ENCODE results near the gene SLC25A34.

The SLC25A34 gene

DNA sequence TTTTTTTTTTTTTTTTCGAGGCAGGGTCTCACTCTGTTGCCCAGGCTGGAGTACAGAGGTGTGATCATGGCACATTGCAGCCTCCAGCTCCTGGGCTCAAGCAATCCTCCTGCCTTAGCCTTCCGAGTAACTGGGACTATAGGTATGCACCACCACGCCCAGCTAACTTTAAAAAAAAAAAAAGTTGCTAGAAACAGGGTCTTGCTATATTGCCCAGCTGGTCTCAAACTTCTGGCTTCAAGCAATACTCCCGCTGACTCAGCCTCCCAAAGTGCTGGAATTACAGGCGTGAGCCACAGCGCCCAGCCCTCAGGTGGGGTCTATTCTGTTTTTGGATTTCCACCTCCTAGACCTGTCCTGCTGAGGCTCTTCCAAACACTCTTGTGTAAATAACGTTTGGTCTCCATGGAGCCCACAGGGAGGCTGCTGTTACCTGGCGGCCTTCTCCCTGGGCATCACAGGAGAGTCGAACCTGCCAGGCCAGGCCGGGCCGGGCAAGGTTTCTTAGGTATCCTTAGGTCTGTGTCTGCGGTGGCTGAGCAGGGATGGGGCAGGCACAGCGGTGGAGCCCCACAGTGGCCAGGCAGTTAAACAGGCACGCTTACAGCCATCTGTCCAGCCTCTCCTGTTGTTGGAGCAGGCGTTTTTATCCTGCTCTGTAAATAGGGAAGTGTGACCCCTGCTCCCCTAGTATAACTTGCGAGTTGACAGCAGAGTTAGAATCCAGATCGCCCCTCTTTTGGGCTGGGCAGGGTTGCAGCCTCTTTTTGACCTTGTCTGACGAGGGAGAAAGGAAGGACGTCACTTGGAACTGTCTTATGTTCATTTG is 33.1 kb upstream of the SLC25A34 start:
- Histone ChIP-seq H3K4me1 (ENCODE audit: control insufficient read depth, insufficient read depth, low read length) (peaks cover 59% of the 10 kb centered on the region), H3K36me3 (ENCODE audit: control insufficient read depth, insufficient read depth, low read length, severe bottlenecking) (peaks cover 9% of the 10 kb centered on the region), H3K4me3 (ENCODE audit: low read length) (peak overlapping the region; percentile 44), H3K27me3 (replicated peaks; ENCODE audit: control insufficient read depth, insufficient read depth, low read length) (no peaks in the 10 kb centered on the region), H3K9ac (ENCODE audit: low read length) (peak overlapping the region; percentile 91), H3K9me3 (ENCODE audit: control insufficient read depth, low read length) (no peaks in the 10 kb centered on the region)
- DNase-seq (ENCODE audit: low read depth), result no peak

DNA sequence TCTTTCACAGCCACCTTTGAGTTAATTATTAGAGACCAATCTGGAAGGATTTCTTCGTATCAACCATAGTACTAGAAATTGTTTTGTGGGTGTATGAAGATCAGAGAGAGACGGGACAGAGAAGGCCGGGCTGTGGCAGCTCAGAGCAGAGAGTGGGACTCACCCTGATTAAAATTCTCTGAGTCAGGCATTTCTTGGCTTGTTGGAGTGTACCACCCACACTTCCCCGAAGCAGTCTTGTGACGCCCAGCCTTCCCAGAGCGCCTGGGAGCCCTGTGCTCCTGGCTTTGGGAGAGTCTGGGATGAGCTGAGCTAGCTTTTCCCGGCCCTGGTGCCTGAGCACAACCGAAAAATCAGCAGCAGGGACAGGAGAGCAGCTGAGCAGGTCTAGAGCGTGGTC is 32.5 kb upstream of the SLC25A34 start:
- H3K4me1 ChIP-seq (ENCODE audit: control insufficient read depth, insufficient read depth, low read length), result peaks cover 59% of the 10 kb centered on the region
- DNase-seq (ENCODE audit: low read depth), result peak; percentile 94
- H3K4me3 ChIP-seq (ENCODE audit: low read length), result peak overlapping the region; percentile 53
- peaks cover 9% of the 10 kb centered on the region for H3K36me3 ChIP-seq (ENCODE audit: control insufficient read depth, insufficient read depth, low read length, severe bottlenecking)
- no peaks in the 10 kb centered on the region for H3K9me3 ChIP-seq (ENCODE audit: control insufficient read depth, low read length)
- H3K9ac ChIP-seq (ENCODE audit: low read length), result peak overlapping the region; percentile 91
- H3K27me3 ChIP-seq (replicated peaks; ENCODE audit: control insufficient read depth, insufficient read depth, low read length), result no peaks in the 10 kb centered on the region

- H3K9ac ChIP-seq (ENCODE audit: low read length), result peak overlapping the region; percentile 91
- peaks cover 9% of the 10 kb centered on the region for H3K36me3 ChIP-seq (ENCODE audit: control insufficient read depth, insufficient read depth, low read length, severe bottlenecking)
- DNase-seq (ENCODE audit: low read depth), result peak; percentile 12
- H3K27me3 ChIP-seq (replicated peaks; ENCODE audit: control insufficient read depth, insufficient read depth, low read length), result no peaks in the 10 kb centered on the region
- H3K4me3 ChIP-seq (ENCODE audit: low read length), result peak overlapping the region; percentile 53
- H3K9me3 ChIP-seq (ENCODE audit: control insufficient read depth, low read length), result no peaks in the 10 kb centered on the region
- H3K4me1 ChIP-seq (ENCODE audit: control insufficient read depth, insufficient read depth, low read length), result peaks cover 59% of the 10 kb centered on the region
Measured at GRCh38 chr1:15704526-15705183, 31.4 kb upstream of the SLC25A34 start.

GRCh38 chr1:15705184-15705566 is 30.9 kb upstream of the SLC25A34 start:
- no peaks in the 10 kb centered on the region for H3K9me3 ChIP-seq (ENCODE audit: control insufficient read depth, low read length)
- no peak overlapping the region for H3K4me3 ChIP-seq (ENCODE audit: low read length)
- H3K4me1 ChIP-seq (ENCODE audit: control insufficient read depth, insufficient read depth, low read length), result peaks cover 57% of the 10 kb centered on the region
- no peaks in the 10 kb centered on the region for H3K27me3 ChIP-seq (replicated peaks; ENCODE audit: control insufficient read depth, insufficient read depth, low read length)
- peaks cover 9% of the 10 kb centered on the region for H3K36me3 ChIP-seq (ENCODE audit: control insufficient read depth, insufficient read depth, low read length, severe bottlenecking)
- no peak for DNase-seq (ENCODE audit: low read depth)
- no peak overlapping the region for H3K9ac ChIP-seq (ENCODE audit: low read length)

DNA sequence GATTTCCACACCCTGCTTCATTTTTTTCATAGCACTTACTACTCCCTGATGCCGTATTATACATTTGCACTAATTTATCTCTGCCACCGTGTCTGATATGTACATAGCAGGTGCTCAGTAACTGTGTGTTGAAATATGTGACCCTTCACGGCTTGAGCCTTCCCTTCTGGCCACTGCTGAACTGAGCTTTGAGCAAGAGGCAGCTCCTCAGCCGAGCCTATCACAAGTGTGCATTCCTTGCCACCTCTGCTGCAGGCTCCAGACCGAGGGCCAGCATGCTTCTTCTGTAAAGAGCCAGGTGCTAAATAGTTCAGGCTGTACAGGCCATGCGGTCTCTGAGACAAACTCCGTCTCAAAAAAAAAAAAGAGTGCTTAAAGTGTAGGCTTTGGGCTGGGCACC is 29.3 kb upstream of the SLC25A34 start:
- Histone ChIP-seq H3K36me3 (ENCODE audit: control insufficient read depth, insufficient read depth, low read length, severe bottlenecking) (peaks cover 9% of the 10 kb centered on the region), H3K4me3 (ENCODE audit: low read length) (no peak overlapping the region), H3K4me1 (ENCODE audit: control insufficient read depth, insufficient read depth, low read length) (peaks cover 51% of the 10 kb centered on the region), H3K9me3 (ENCODE audit: control insufficient read depth, low read length) (no peaks in the 10 kb centered on the region), H3K9ac (ENCODE audit: low read length) (no peak overlapping the region), H3K27me3 (replicated peaks; ENCODE audit: control insufficient read depth, insufficient read depth, low read length) (no peaks in the 10 kb centered on the region)
- no peak for DNase-seq (ENCODE audit: low read depth)

DNA sequence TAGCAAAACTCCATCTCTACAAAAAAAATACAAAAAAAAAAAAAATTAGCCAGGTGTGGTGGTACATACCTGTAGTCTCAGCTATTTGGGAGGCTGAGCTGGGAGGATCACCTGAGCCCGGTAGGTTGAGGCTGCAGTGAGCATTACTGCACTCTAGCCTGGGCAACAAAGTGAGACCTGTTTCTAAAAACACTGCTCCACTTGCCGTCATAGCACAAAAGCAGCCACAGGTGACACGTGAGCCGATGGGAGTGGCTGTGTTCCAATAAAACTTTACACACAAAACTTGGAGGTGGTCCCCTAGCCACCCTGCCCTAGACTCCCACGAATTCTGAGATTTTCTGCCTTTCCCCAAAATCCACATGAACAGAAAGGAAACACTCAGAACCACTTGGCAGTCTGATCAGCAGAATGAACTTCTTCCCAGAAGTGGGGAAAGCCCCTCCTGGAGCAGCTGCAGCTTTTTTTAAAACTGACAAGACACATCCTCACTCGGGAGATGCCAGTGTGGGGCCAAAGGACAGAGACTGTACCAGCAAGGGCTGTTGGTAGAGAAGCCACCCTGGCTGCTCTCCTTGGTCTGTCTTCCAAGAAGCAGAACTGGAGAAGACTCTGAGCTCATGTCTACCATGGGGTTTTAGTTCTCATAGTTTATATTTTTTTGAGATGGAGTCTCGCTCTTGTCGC is 28.7 kb upstream of the SLC25A34 start:
- Histone ChIP-seq H3K36me3 (ENCODE audit: control insufficient read depth, insufficient read depth, low read length, severe bottlenecking) (peaks cover 9% of the 10 kb centered on the region), H3K4me1 (ENCODE audit: control insufficient read depth, insufficient read depth, low read length) (peaks cover 47% of the 10 kb centered on the region), H3K9me3 (ENCODE audit: control insufficient read depth, low read length) (no peaks in the 10 kb centered on the region), H3K4me3 (ENCODE audit: low read length) (no peak overlapping the region), H3K9ac (ENCODE audit: low read length) (no peak overlapping the region), H3K27me3 (replicated peaks; ENCODE audit: control insufficient read depth, insufficient read depth, low read length) (no peaks in the 10 kb centered on the region)
- no peak for DNase-seq (ENCODE audit: low read depth)

DNA sequence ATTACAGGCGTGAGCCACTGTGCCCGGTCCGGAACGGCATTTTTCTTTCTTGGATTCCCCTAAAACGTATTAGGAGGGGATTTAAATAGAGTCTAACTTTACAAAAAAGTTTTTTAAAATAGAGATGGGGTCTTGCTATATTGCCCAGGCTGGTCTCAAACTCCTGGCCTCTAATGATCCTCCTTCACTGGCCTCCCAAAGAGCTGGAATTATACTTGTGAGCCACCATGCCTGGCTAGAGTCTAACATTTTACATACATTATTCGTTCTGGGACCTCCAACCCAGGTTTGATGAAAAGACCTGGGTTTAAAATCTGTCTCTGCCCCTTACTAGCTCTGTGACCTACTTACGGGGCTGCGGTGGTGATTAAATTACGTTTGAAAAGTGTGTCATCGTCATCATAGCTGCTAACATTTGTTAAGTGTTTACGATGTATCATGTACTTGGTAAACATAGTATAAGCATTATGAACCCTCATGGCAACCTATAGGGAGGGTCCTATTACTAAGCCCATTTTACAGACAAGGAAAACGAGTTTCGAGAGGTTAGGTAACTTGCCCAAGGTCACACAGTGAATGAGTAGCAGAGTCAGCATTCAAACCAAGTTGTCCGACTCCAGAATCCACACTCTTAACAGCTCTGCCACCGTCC is 27.4 kb upstream of the SLC25A34 start:
- H3K36me3 ChIP-seq (ENCODE audit: control insufficient read depth, insufficient read depth, low read length, severe bottlenecking), result peaks cover 9% of the 10 kb centered on the region
- no peak overlapping the region for H3K9ac ChIP-seq (ENCODE audit: low read length)
- H3K27me3 ChIP-seq (replicated peaks; ENCODE audit: control insufficient read depth, insufficient read depth, low read length), result no peaks in the 10 kb centered on the region
- peaks cover 37% of the 10 kb centered on the region for H3K4me1 ChIP-seq (ENCODE audit: control insufficient read depth, insufficient read depth, low read length)
- no peaks in the 10 kb centered on the region for H3K9me3 ChIP-seq (ENCODE audit: control insufficient read depth, low read length)
- H3K4me3 ChIP-seq (ENCODE audit: low read length), result no peak overlapping the region
- DNase-seq (ENCODE audit: low read depth), result no peak

DNA sequence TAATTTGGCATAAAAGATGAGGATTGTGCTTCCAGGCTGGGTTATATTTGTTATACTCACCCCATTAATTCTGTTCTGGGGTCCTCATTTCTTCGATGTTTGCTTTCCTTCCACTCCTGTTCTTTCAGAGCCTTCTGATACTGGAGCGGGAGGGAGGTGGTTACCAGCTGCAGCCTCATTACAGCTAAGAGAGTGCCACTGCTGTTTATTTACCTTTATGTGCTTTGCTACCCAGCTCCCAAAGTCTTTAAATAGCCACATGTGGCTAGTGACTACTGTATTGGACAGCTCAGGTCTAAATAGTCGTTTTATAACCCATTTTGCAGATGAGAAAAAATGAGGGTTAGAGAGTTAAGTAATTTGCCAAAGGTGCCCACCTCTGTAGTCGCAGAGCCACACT is 26.8 kb upstream of the SLC25A34 start:
- H3K4me1 ChIP-seq (ENCODE audit: control insufficient read depth, insufficient read depth, low read length), result peaks cover 34% of the 10 kb centered on the region
- DNase-seq (ENCODE audit: low read depth), result no peak
- no peaks in the 10 kb centered on the region for H3K27me3 ChIP-seq (replicated peaks; ENCODE audit: control insufficient read depth, insufficient read depth, low read length)
- H3K4me3 ChIP-seq (ENCODE audit: low read length), result no peak overlapping the region
- H3K9ac ChIP-seq (ENCODE audit: low read length), result no peak overlapping the region
- no peaks in the 10 kb centered on the region for H3K9me3 ChIP-seq (ENCODE audit: control insufficient read depth, low read length)
- H3K36me3 ChIP-seq (ENCODE audit: control insufficient read depth, insufficient read depth, low read length, severe bottlenecking), result peaks cover 9% of the 10 kb centered on the region

DNA sequence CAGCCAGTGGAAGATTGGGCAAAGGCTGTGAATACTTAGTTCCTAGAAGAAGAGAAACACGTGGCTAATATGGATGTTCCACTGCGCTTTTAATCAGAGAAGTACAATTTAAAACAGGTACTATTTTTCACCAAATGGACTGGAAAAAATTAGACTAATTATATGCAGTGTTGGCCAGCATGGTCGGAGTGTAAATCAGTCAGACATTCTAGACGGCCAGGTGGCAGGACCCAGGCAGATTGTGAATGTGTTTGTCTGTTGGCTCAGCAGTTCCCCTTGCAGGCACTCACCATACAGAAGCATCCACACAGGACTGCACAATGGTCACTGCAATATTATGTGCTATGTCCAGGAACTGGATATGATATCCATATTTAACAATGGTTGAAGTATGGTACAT is 23.9 kb upstream of the SLC25A34 start:
- H3K4me1 ChIP-seq (ENCODE audit: control insufficient read depth, insufficient read depth, low read length), result peaks cover 18% of the 10 kb centered on the region
- no peak for DNase-seq (ENCODE audit: low read depth)
- H3K4me3 ChIP-seq (ENCODE audit: low read length), result no peak overlapping the region
- no peaks in the 10 kb centered on the region for H3K9me3 ChIP-seq (ENCODE audit: control insufficient read depth, low read length)
- no peak overlapping the region for H3K9ac ChIP-seq (ENCODE audit: low read length)
- no peaks in the 10 kb centered on the region for H3K27me3 ChIP-seq (replicated peaks; ENCODE audit: control insufficient read depth, insufficient read depth, low read length)
- peaks cover 11% of the 10 kb centered on the region for H3K36me3 ChIP-seq (ENCODE audit: control insufficient read depth, insufficient read depth, low read length, severe bottlenecking)

DNA sequence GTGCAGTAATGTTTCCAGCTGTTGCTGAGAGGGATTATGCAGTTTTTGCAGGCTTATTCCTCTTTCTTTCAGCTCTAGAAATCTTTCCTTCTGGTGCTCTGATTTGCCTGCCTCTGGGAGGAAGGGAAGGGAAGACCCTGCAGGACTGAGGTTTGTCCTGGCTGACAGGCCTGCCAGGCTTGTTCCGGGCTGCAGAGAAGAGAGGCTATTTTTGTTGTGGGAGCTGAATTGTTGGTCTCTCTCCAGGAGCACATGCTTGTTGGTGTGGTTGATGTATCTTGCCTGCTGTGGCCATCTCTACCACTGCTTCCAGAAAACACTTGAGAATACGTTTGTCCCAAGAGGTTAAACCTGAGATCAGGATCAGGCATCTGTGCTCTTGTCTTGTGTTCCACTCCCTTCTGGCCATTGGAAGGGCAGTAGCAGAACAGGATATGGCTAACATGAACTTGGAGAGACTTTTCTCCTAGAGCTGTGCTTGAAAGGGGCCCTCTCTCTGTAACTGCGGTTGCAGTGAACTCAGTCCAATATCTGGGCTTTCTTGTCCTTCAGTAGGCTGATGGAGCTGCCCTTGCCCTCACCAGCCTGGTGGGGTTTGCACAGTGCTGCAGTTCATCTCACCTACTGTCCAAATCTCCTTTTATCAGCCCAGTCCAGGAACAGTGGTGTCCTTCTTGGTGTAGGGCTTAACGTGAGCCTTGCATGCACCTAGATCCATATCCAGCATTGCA is 21.5 kb upstream of the SLC25A34 start:
- no peak overlapping the region for H3K4me3 ChIP-seq (ENCODE audit: low read length)
- peaks cover 33% of the 10 kb centered on the region for H3K36me3 ChIP-seq (ENCODE audit: control insufficient read depth, insufficient read depth, low read length, severe bottlenecking)
- peak; percentile 52 for DNase-seq (ENCODE audit: low read depth)
- peaks cover 12% of the 10 kb centered on the region for H3K4me1 ChIP-seq (ENCODE audit: control insufficient read depth, insufficient read depth, low read length)
- H3K27me3 ChIP-seq (replicated peaks; ENCODE audit: control insufficient read depth, insufficient read depth, low read length), result no peaks in the 10 kb centered on the region
- peak overlapping the region; percentile 45 for H3K9ac ChIP-seq (ENCODE audit: low read length)
- no peaks in the 10 kb centered on the region for H3K9me3 ChIP-seq (ENCODE audit: control insufficient read depth, low read length)
